A549 (cell line): ENCODE results near the gene GNAL. TPM values are rescaled to one million over a fixed set of nuclear protein-coding genes. Genes with fewer than 3 reads are reported as not detected.

Source experiments
- ATAC-seq, 2 experiments: fragments of 200-7000 bp in 1 of 2; fragments of >200 bp in 1 of 2; cut with Nextera tagmentation in 1 of 2; cut with Tn5 transposase in 1 of 2; 3 replicates each; pipeline versions ENCODE4 v1.8.0 to v1.9.1; 2018 to 2020; ENCODE audit warnings: mild to moderate bottlenecking in 1 of 2, moderate library complexity in 1 of 2
- CTCF ChIA-PET: fragments of 300-600 bp; sonication (Branson Sonifier 250); formaldehyde crosslinking; extraction: SDS; loops from one replicate; lab custom pipeline; 2021; ENCODE audit warnings: antibody characterized with exemption, inconsistent platforms; lab: Yijun Ruan, JAX
- POLR2A ChIA-PET: fragments of 350-600 bp; formaldehyde crosslinking; extraction: SDS; loops from one replicate; lab custom pipeline; 2021; ENCODE audit warnings: antibody characterized with exemption, inconsistent platforms; lab: Yijun Ruan, JAX
- DNase-seq, 2 experiments: peaks; one replicate each; pipeline versions ENCODE4 v3.0.0 to v3.0.0-alpha.2; 2011 to 2016; ENCODE audit warnings: low read depth in 1 of 2, low spot score in 1 of 2
- FAIRE-seq: peaks from 2 replicates; lab custom pipeline; 2011; peaks lifted over from hg19 to GRCh38; lab: Jason Lieb, UNC
- H3K27ac ChIP-seq, 2 experiments: fragments of >200 bp; sonication (Bioruptor Twin); formaldehyde crosslinking; 3 replicates each; pipeline ENCODE4 v1.5.1; 2016 to 2017
- H3K4me1 ChIP-seq: fragments of >200 bp; sonication (Bioruptor Twin); formaldehyde crosslinking; 3 replicates; pipeline ENCODE4 v1.6.1; 2016
- H3K4me2 ChIP-seq: fragments of >200 bp; sonication (Bioruptor Twin); formaldehyde crosslinking; 3 replicates; pipeline ENCODE4 v1.6.1; 2016
- H3K4me3 ChIP-seq: fragments of >200 bp; sonication (Bioruptor Twin); formaldehyde crosslinking; 3 replicates; pipeline ENCODE4 v1.5.1; 2016
- H3K9me3 ChIP-seq: fragments of >200 bp; sonication (Bioruptor Twin); formaldehyde crosslinking; 3 replicates; pipeline ENCODE4 v1.6.1; 2016
- BHLHE40 ChIP-seq: IDR thresholded peaks from 2 replicates; pipeline ENCODE4 v1.6.1; 2012; ENCODE audit warnings: low read depth, low read length, inconsistent platforms
- CBX8 ChIP-seq: fragments of 200-600 bp; sonication (generic); IDR thresholded peaks from 2 replicates; pipeline ENCODE4 v1.6.1; 2016
- CHD2 ChIP-seq: fragments of 150-350 bp; IDR thresholded peaks from 2 replicates; pipeline ENCODE4 v1.6.1; 2014; ENCODE audit warnings: low read length; ENCODE audit not compliant: partially characterized antibody
- CHD4 ChIP-seq: fragments of 200-600 bp; sonication (generic); IDR thresholded peaks from 2 replicates; pipeline ENCODE4 v1.6.1; 2016; ENCODE audit warnings: antibody characterized with exemption, mild to moderate bottlenecking, borderline replicate concordance
- EP300 ChIP-seq, 2 experiments: fragments of >200 bp; sonication (Bioruptor Twin); formaldehyde crosslinking; IDR thresholded peaks; 2 replicates in 1 of 2; 3 replicates in 1 of 2; pipeline ENCODE4 v1.6.1; 2016 to 2017
- FOSB ChIP-seq: fragments of 250-450 bp; sonication (Bioruptor Pico); IDR thresholded peaks from 2 replicates; pipeline ENCODE4 v1.5.0; 2020; ENCODE audit warnings: mild to moderate bottlenecking, moderate library complexity
- HDAC2 ChIP-seq: fragments of 200-600 bp; sonication (generic); IDR thresholded peaks from 2 replicates; pipeline ENCODE4 v1.6.1; 2016
- HMGXB4 ChIP-seq: fragments of 250-450 bp; sonication (Bioruptor Pico); IDR thresholded peaks from 2 replicates; pipeline ENCODE4 v1.5.0; 2021; ENCODE audit warnings: mild to moderate bottlenecking, moderate library complexity, borderline replicate concordance
- HOXA7 ChIP-seq: fragments of 250-450 bp; sonication (Bioruptor Pico); IDR thresholded peaks from 2 replicates; pipeline ENCODE4 v1.5.0; 2020; ENCODE audit warnings: mild to moderate bottlenecking, moderate library complexity
- HOXB13 ChIP-seq: fragments of 250-450 bp; sonication (Bioruptor Pico); IDR thresholded peaks from 2 replicates; pipeline ENCODE4 v1.5.0; 2020; ENCODE audit warnings: low read depth, mild to moderate bottlenecking, moderate library complexity
- JUNB ChIP-seq: fragments of >200 bp; sonication (Bioruptor Twin); formaldehyde crosslinking; IDR thresholded peaks from 2 replicates; pipeline ENCODE4 v1.6.1; 2016
- KDM1A ChIP-seq: fragments of 200-600 bp; sonication (generic); IDR thresholded peaks from 2 replicates; pipeline ENCODE4 v1.6.1; 2016; ENCODE audit warnings: low read depth, mild to moderate bottlenecking
- KDM5A ChIP-seq: fragments of 200-600 bp; sonication (generic); IDR thresholded peaks from 2 replicates; pipeline ENCODE4 v1.6.1; 2016; ENCODE audit warnings: antibody characterized with exemption, mild to moderate bottlenecking
- MAFK ChIP-seq: fragments of 450-650 bp; IDR thresholded peaks from 2 replicates; pipeline ENCODE4 v1.6.1; 2014; ENCODE audit not compliant: partially characterized antibody
- NR3C1 ChIP-seq: fragments of >200 bp; sonication (Bioruptor Twin); formaldehyde crosslinking; IDR thresholded peaks from 3 replicates; pipeline ENCODE4 v1.6.1; 2017
- POLR2A ChIP-seq: IDR thresholded peaks from 2 replicates; pipeline ENCODE4 v1.6.1; 2012; ENCODE audit warnings: mild to moderate bottlenecking, low read length
- RAD21 ChIP-seq, 2 experiments: fragments of >200 bp in 1 of 2; sonication (Bioruptor Twin) in 1 of 2; formaldehyde crosslinking in 1 of 2; IDR thresholded peaks in 1 of 2; conservative IDR thresholded peaks in 1 of 2; 2 replicates in 1 of 2; 3 replicates in 1 of 2; pipeline ENCODE4 v1.6.1; 2012 to 2018; ENCODE audit warnings: inconsistent platforms in 1 of 2
- RARB ChIP-seq: fragments of 250-450 bp; sonication (Bioruptor Pico); IDR thresholded peaks from 2 replicates; pipeline ENCODE4 v1.8.0; 2021; ENCODE audit warnings: mild to moderate bottlenecking, moderate library complexity
- RFX5 ChIP-seq: fragments of 450-650 bp; IDR thresholded peaks from 2 replicates; pipeline ENCODE4 v1.7.1; 2014; ENCODE audit warnings: antibody characterized with exemption, mild to moderate bottlenecking, moderate library complexity
- RNF2 ChIP-seq: fragments of 200-600 bp; sonication (generic); IDR thresholded peaks from 2 replicates; pipeline ENCODE4 v1.6.1; 2016; ENCODE audit warnings: low read depth, mild to moderate bottlenecking, antibody characterized with exemption, moderate library complexity, borderline replicate concordance
- TP53 ChIP-seq: fragments of 250-450 bp; sonication (Bioruptor Pico); IDR thresholded peaks from 2 replicates; pipeline ENCODE4 v1.5.0; 2021; ENCODE audit warnings: mild to moderate bottlenecking, moderate library complexity
- ZFP36 ChIP-seq: fragments of 450-650 bp; IDR thresholded peaks from 2 replicates; pipeline ENCODE4 v1.6.1; 2014; ENCODE audit warnings: borderline replicate concordance; ENCODE audit not compliant: partially characterized antibody
- ZSCAN20 ChIP-seq: fragments of 250-450 bp; sonication (Bioruptor Pico); IDR thresholded peaks from 2 replicates; pipeline ENCODE4 v1.8.0; 2022; ENCODE audit warnings: mild to moderate bottlenecking, moderate library complexity
- WGBS: methylation state at CpG from one replicate; pipeline ENCODE4 v1.1.6; 2017; ENCODE audit errors: missing lambda C conversion rate; 5-methylcytosine and 5-hydroxymethylcytosine counted together
- polyA plus RNA-seq, 4 experiments: library from polyadenylated mRNA; depleted of rRNA in 3 of 4; stranded (reverse); fragments of >200 nt; fragmentation: RNase III in 1 of 4; extraction: RNeasy Plus Mini Kit Qiagen cat#74134 plus additional on column Dnase treatment in 1 of 4; gene quantifications; 2 replicates in 3 of 4; 3 replicates in 1 of 4; pipeline ENCODE4 v1.2.3, GENCODE V29; 2011 to 2017
- TF ChIP-seq, protein P1 (sequence below): IDR thresholded peaks from 2 replicates; pipeline ENCODE4 v1.6.1; 2012
- TF ChIP-seq, protein P2 (sequence below): IDR thresholded peaks from 2 replicates; pipeline ENCODE4 v1.6.1; 2012
- TF ChIP-seq, protein P3 (sequence below): fragments of >200 bp; sonication (Bioruptor Twin); formaldehyde crosslinking; IDR thresholded peaks from 3 replicates; pipeline ENCODE4 v1.5.1; 2016

Gene GNAL
- polyA plus RNA-seq, 2 of the 4 experiments (the other 2 are of a cell fraction) = 5.1 to 12.9 TPM

- TF ChIP-seq HOXA7 (CRISPR knock-in tag) (no peak), RARB (CRISPR knock-in tag) (no peak), CHD4 (no peak), RFX5 (no peak), POLR2A (no peak), EP300 (IDR thresholded peaks at IDR 0.05) (no peak), HDAC2 (no peak), ZSCAN20 (no peak), ZFP36 (no peak)
- TF ChIP-seq, protein P1, sequence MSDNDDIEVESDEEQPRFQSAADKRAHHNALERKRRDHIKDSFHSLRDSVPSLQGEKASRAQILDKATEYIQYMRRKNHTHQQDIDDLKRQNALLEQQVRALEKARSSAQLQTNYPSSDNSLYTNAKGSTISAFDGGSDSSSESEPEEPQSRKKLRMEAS = no peak
- ChIA-PET POLR2A (no interaction called here), CTCF (interaction anchor here (1.4 to 2.5 kb wide), 5 partner anchors 9 to 205 kb away, joined by 5 to 10 read pairs (median 5); no protein-coding TSS in a partner anchor)
- Histone ChIP-seq H3K4me3 (no peak overlapping the region), H3K9me3 (no peaks in the 10 kb centered on the region), H3K27ac (peak overlapping the region; percentile 98 to 99), H3K4me2 (peak overlapping the region; percentile 75), H3K4me1 (peaks cover 36% of the 10 kb centered on the region)
- DNase-seq = no peak
- no peak for FAIRE-seq
- no peak for ATAC-seq
- 81% methylated on average over 12 of the region's 17 CpGs for WGBS
Measured at GRCh38 chr18:11860594-11861450, 171.8 kb downstream of the GNAL start.

- no peak for FAIRE-seq
- peaks cover 27% of the 10 kb centered on the region for H3K4me1 ChIP-seq
- H3K27ac ChIP-seq = peak overlapping the region; percentile 98 to 99
- 89% methylated on average over 18 of the region's 20 CpGs for WGBS
- no peak for TF ChIP-seq ZSCAN20
- no peak for TF ChIP-seq MAFK
- no peak for TF ChIP-seq NR3C1
- TF ChIP-seq CHD2 = no peak
- TF ChIP-seq KDM1A = no peak
- TF ChIP-seq, all 56 proteins: peak for 0
- ATAC-seq (no peak), DNase-seq (no peak)
- H3K4me2 ChIP-seq = no peak overlapping the region
- CTCF ChIA-PET = interaction anchor here (0.7 to 2.5 kb wide), 3 partner anchors 77 to 133 kb away, joined by 3 to 10 read pairs (median 3); no protein-coding TSS in a partner anchor
- H3K4me3 ChIP-seq = no peak overlapping the region
- POLR2A ChIA-PET = no interaction called here
- H3K9me3 ChIP-seq = no peaks in the 10 kb centered on the region
Measured at GRCh38 chr18:11861583-11862288, 172.7 kb downstream of the GNAL start.

DNA sequence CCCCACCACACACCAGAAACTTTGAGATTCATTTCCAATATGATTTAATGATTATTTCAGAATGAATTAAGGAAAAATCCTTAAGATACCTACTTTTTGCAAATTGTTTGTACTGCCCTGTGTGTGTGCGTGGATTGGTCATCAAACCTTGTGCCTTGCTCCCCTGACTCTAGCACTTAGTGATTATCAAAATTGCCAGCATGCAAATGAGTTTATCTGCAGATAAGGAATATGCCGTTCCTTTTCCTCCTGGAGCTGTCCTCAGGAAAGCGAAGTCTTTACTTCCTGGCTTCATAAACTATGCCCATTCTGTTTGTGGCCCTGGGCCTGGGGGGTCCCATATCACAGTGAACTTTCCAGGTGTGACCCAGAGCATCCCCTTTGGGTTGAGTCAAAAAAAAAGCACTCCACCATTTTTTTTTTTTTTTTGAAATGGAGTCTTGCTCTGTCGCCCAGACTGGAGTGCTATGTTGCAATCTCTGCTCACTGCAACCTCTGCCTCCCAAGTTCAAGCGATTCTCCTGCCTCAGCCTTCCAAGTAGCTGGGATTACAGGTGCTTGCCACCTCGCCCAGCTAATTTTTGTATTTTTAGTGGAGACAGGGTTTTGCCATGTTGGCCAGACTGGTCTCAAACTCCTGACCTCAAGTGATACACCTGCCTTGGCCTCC, 173.5 kb downstream of the GNAL start:
- ATAC-seq = no peak
- Histone ChIP-seq H3K4me3 (no peak overlapping the region), H3K4me1 (peaks cover 25% of the 10 kb centered on the region), H3K4me2 (no peak overlapping the region), H3K9me3 (no peaks in the 10 kb centered on the region), H3K27ac (peak overlapping the region; percentile 98 to 99; a peak in 5 of 6 replicates)
- 87% methylated on average over 3 of the region's 6 CpGs for WGBS
- DNase-seq = no peak
- CTCF ChIA-PET = interaction anchor here (0.9 to 2.5 kb wide), 5 partner anchors 33 to 133 kb away, joined by 3 to 10 read pairs (median 3); no protein-coding TSS in a partner anchor
- POLR2A ChIA-PET = no interaction called here
- no peak for FAIRE-seq
- TF ChIP-seq, protein P2, sequence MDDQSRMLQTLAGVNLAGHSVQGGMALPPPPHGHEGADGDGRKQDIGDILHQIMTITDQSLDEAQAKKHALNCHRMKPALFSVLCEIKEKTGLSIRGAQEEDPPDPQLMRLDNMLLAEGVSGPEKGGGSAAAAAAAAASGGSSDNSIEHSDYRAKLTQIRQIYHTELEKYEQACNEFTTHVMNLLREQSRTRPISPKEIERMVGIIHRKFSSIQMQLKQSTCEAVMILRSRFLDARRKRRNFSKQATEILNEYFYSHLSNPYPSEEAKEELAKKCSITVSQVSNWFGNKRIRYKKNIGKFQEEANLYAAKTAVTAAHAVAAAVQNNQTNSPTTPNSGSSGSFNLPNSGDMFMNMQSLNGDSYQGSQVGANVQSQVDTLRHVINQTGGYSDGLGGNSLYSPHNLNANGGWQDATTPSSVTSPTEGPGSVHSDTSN = no peak
- TF ChIP-seq ZFP36 (no peak), FOSB (CRISPR knock-in tag) (no peak), JUNB (no peak), CBX8 (no peak), TP53 (CRISPR knock-in tag) (no peak), RNF2 (no peak), HMGXB4 (CRISPR knock-in tag) (no peak), KDM5A (no peak), RAD21 (conservative IDR thresholded peaks at IDR 0.05 in 1 of 2, IDR thresholded peaks at IDR 0.05 in 1 of 2) (no peak), MAFK (no peak), HOXB13 (CRISPR knock-in tag) (no peak), BHLHE40 (no peak)
- TF ChIP-seq, protein P1 = no peak
- TF ChIP-seq, protein P3, sequence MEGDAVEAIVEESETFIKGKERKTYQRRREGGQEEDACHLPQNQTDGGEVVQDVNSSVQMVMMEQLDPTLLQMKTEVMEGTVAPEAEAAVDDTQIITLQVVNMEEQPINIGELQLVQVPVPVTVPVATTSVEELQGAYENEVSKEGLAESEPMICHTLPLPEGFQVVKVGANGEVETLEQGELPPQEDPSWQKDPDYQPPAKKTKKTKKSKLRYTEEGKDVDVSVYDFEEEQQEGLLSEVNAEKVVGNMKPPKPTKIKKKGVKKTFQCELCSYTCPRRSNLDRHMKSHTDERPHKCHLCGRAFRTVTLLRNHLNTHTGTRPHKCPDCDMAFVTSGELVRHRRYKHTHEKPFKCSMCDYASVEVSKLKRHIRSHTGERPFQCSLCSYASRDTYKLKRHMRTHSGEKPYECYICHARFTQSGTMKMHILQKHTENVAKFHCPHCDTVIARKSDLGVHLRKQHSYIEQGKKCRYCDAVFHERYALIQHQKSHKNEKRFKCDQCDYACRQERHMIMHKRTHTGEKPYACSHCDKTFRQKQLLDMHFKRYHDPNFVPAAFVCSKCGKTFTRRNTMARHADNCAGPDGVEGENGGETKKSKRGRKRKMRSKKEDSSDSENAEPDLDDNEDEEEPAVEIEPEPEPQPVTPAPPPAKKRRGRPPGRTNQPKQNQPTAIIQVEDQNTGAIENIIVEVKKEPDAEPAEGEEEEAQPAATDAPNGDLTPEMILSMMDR = no peak
